HFFc6 (cell line): Measurements from ENCODE around the gene CA7. TPM values are rescaled to one million over a fixed set of nuclear protein-coding genes. Genes with fewer than 3 reads are reported as not detected.

Experiments
- DNase-seq: peaks from one replicate; pipeline ENCODE4 v3.0.0-alpha.2; 2018
- H3K27ac Mint-ChIP-seq: 2 replicates; pipeline ENCODE4 v1.8.0; 2020; ENCODE audit warnings: mild to moderate bottlenecking, mixed read lengths
- H3K27me3 Mint-ChIP-seq: 2 replicates; pipeline ENCODE4 v1.8.0; 2021; ENCODE audit warnings: mild to moderate bottlenecking, moderate library complexity, mixed read lengths; ENCODE audit not compliant: insufficient read depth
- H3K36me3 Mint-ChIP-seq: 2 replicates; pipeline ENCODE4 v1.8.0; 2021; ENCODE audit warnings: low read depth, mixed read lengths
- H3K4me1 Mint-ChIP-seq: 2 replicates; pipeline ENCODE4 v1.8.0; 2020; ENCODE audit warnings: low read depth, mixed read lengths
- H3K4me3 Mint-ChIP-seq: 2 replicates; pipeline ENCODE4 v1.8.0; 2020; ENCODE audit warnings: mild to moderate bottlenecking, moderate library complexity, mixed read lengths
- H3K9me3 Mint-ChIP-seq: 2 replicates; pipeline ENCODE4 v1.8.0; 2020; ENCODE audit warnings: mild to moderate bottlenecking, mixed read lengths
- total RNA-seq, 6 experiments: library from RNA; stranded (reverse); fragmentation: NEBNext Ultra II Directional; extraction: Animal tissue kit (Norgen Biotek cat#: 25700); gene quantifications; 2 replicates in 1 of 6; 3 replicates in 5 of 6; pipeline ENCODE4 v1.2.3, GENCODE V29; 2021
- TF ChIP-seq, protein P1 (sequence below): fragments of 200-600 bp; sonication (generic); IDR thresholded peaks from 2 replicates; pipeline ENCODE4 v1.5.0; 2021; ENCODE audit warnings: antibody characterized with exemption, mild to moderate bottlenecking

CA7 gene
- total RNA-seq, 6 experiments from 2014 or later = not detected

GRCh38 chr16:66856801-66857200, 12.6 kb downstream of the CA7 start:
- H3K27ac Mint-ChIP-seq = no peak overlapping the region
- no peak overlapping the region for H3K4me3 Mint-ChIP-seq
- H3K36me3 Mint-ChIP-seq = no peaks in the 10 kb centered on the region
- TF ChIP-seq, protein P1, sequence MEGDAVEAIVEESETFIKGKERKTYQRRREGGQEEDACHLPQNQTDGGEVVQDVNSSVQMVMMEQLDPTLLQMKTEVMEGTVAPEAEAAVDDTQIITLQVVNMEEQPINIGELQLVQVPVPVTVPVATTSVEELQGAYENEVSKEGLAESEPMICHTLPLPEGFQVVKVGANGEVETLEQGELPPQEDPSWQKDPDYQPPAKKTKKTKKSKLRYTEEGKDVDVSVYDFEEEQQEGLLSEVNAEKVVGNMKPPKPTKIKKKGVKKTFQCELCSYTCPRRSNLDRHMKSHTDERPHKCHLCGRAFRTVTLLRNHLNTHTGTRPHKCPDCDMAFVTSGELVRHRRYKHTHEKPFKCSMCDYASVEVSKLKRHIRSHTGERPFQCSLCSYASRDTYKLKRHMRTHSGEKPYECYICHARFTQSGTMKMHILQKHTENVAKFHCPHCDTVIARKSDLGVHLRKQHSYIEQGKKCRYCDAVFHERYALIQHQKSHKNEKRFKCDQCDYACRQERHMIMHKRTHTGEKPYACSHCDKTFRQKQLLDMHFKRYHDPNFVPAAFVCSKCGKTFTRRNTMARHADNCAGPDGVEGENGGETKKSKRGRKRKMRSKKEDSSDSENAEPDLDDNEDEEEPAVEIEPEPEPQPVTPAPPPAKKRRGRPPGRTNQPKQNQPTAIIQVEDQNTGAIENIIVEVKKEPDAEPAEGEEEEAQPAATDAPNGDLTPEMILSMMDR = no peak
- DNase-seq = no peak
- no peaks in the 10 kb centered on the region for H3K9me3 Mint-ChIP-seq
- peaks cover 3% of the 10 kb centered on the region for H3K27me3 Mint-ChIP-seq
- peaks cover 7% of the 10 kb centered on the region for H3K4me1 Mint-ChIP-seq

GRCh38 chr16:66857437-66857836, 13.2 kb downstream of the CA7 start:
- TF ChIP-seq, protein P1 = no peak
- H3K4me1 Mint-ChIP-seq = peaks cover 7% of the 10 kb centered on the region
- no peak overlapping the region for H3K4me3 Mint-ChIP-seq
- DNase-seq = no peak
- no peaks in the 10 kb centered on the region for H3K9me3 Mint-ChIP-seq
- H3K27ac Mint-ChIP-seq = no peak overlapping the region
- H3K36me3 Mint-ChIP-seq = no peaks in the 10 kb centered on the region
- H3K27me3 Mint-ChIP-seq = peaks cover 3% of the 10 kb centered on the region; the same call in 1 of the 2 replicates

DNA sequence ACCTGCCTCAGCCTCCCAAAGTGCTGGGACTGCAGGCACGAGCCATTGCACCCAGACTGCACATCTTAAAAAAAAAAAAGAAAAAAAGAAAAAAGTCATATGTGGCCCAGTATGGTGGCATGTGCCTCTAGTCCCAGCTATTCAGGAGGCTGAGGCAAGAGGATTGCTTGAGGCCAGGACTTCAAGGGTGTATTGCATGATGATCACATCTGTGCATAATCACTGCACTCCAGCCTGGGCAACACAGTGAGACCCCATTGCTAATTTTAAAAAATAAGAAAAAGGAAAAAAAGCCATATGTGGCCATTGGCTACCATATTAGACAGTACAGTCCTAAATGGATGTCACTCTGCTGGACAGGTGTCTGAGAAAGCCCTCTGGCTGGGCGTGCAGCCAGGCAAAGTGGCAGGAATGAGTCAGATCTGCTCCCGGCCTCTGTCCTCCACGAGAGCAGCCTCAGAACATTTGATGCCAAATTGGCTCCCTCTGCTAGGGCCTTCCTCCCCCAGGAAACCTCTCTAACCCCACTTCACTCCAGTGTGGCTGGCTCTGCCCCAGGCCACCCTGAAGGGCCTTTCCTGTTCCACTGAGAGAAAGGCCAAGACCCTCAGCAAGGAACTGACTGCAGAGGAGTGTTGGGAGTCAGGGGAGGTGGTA, 14.7 kb downstream of the CA7 start:
- Mint-ChIP-seq H3K36me3 (no peaks in the 10 kb centered on the region), H3K27me3 (peaks cover 3% of the 10 kb centered on the region; the same call in 1 of the 2 replicates), H3K27ac (no peak overlapping the region), H3K9me3 (no peaks in the 10 kb centered on the region), H3K4me3 (no peak overlapping the region), H3K4me1 (peaks cover 7% of the 10 kb centered on the region)
- peak; percentile 72 for DNase-seq
- TF ChIP-seq, protein P1 = no peak

GRCh38 chr16:66859397-66860068, 15.3 kb downstream of the CA7 start:
- TF ChIP-seq, protein P1 = no peak
- Mint-ChIP-seq H3K36me3 (no peaks in the 10 kb centered on the region), H3K27ac (no peak overlapping the region; the same call in 1 of the 2 replicates)

GRCh38 chr16:66862023-66862520, 17.9 kb downstream of the CA7 start:
- H3K9me3 Mint-ChIP-seq = no peaks in the 10 kb centered on the region
- H3K36me3 Mint-ChIP-seq = no peaks in the 10 kb centered on the region
- no peak for DNase-seq
- H3K27me3 Mint-ChIP-seq = peaks cover 3% of the 10 kb centered on the region; the same call in 1 of the 2 replicates
- TF ChIP-seq, protein P1 = no peak
- H3K4me1 Mint-ChIP-seq = peaks cover 7% of the 10 kb centered on the region
- H3K4me3 Mint-ChIP-seq = no peak overlapping the region
- no peak overlapping the region for H3K27ac Mint-ChIP-seq

More at GRCh38 chr16:66859397-66860068, 15.3 kb downstream of the CA7 start:
- no peaks in the 10 kb centered on the region for H3K9me3 Mint-ChIP-seq
- H3K27me3 Mint-ChIP-seq = peaks cover 3% of the 10 kb centered on the region; the same call in 1 of the 2 replicates
- DNase-seq = no peak
- H3K4me3 Mint-ChIP-seq = no peak overlapping the region
- H3K4me1 Mint-ChIP-seq = peaks cover 7% of the 10 kb centered on the region
